HG03196 (cell line): ENCODE data around the gene POPDC2.

Source experiments
- ATAC-seq: cut with Tn5 transposase; IDR thresholded peaks from one replicate; pipeline ENCODE4 v1.9.1; 2021; ENCODE audit not compliant: unreplicated experiment

Gene POPDC2

GRCh38 chr3:119642746-119643473 lies 17.5 kb downstream of the POPDC2 start:
- no peak for ATAC-seq

- ATAC-seq, result no peak
These were observed 19.0 kb downstream of the POPDC2 start for GRCh38 chr3:119641416-119641815.

- no peak for ATAC-seq
These were observed 20.7 kb downstream of the POPDC2 start for GRCh38 chr3:119639494-119640350.

GRCh38 chr3:119637679-119638477 lies 22.5 kb downstream of the POPDC2 start:
- peak; percentile 37 for ATAC-seq

GRCh38 chr3:119636891-119637611 lies 23.3 kb downstream of the POPDC2 start:
- no peak for ATAC-seq

- no peak for ATAC-seq
These were observed 24.1 kb downstream of the POPDC2 start for GRCh38 chr3:119636249-119636648.

- no peak for ATAC-seq
These were observed 24.7 kb downstream of the POPDC2 start for GRCh38 chr3:119635719-119636118.

GRCh38 chr3:119632829-119633228 lies 27.6 kb downstream of the POPDC2 start:
- ATAC-seq, result no peak

- no peak for ATAC-seq
These were observed 28.2 kb downstream of the POPDC2 start for GRCh38 chr3:119632216-119632615.

DNA sequence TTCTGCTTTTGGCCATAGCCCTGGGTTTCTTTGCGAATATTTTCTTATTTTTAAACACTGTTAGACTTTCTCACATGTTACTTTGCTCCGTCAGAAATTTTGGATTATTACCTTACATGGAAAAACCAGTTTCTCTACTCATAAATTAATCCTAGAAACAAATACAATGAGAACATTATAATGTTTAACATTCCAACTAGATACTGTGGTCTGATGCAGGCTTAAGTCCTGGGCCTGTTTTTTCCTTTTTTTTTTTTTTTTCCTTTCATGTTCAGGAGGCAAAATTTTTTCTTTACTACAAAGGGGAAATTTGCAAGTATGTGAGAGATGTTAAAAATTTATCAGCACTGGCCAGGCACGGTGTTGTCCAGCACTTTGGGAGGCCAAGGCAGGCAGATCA lies 28.9 kb downstream of the POPDC2 start:
- ATAC-seq, result no peak

GRCh38 chr3:119630880-119631329 lies 29.5 kb downstream of the POPDC2 start:
- no peak for ATAC-seq

- no peak for ATAC-seq
These were observed 30.1 kb downstream of the POPDC2 start for GRCh38 chr3:119630128-119630879.

DNA sequence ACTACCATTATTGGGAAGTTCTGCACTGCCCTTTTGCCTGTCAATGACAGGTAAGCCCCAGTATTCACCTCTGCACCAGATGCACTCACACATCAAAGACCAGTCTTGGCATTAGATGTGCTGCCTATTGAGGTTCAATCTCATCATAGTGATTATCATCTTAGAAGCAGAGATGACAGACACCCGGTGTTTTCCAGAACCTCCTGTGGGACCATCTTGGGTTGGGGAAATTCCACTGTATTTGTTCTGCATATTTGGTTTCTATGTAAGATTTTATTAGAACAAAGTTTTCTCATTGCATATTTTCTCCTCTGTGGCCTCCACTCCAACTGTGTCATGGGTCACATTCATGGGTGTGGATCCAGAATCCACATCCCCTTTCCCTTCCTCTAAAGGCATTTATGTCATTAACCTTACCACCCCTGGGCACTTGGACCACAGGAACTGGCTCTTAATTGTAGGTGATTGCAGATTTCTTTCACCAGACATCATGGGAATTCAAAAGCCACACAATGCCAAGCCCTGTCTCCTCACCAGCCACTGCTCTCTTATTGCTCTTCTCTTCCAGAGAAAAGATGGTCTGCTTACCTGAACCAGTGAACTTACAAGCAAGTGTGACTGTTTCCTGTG lies 31.5 kb downstream of the POPDC2 start:
- peak; percentile 43 for ATAC-seq

- ATAC-seq, result peak; percentile 64
These were observed 32.0 kb downstream of the POPDC2 start for GRCh38 chr3:119628390-119628789.

GRCh38 chr3:119627461-119627860 lies 32.9 kb downstream of the POPDC2 start:
- ATAC-seq, result no peak

DNA sequence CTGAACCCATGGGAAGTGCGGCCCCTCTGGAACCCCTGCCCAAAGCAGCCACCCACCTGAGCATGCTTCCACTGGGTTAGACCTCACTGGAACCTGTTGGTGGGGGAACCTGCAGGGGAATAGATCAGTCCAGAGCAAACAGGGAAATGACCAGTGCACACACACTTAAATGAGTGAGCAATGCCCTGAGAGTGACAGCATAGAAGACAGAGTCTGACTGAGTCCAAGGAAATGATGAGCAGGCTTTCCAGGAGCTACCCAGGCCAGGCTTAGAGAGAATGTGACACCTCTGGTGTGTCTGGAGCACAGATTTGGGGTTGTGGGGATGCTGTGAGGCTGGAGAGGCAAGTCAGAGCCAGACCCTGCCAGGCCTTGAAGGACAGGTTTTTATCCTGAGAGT lies 34.2 kb downstream of the POPDC2 start:
- ATAC-seq, result no peak

DNA sequence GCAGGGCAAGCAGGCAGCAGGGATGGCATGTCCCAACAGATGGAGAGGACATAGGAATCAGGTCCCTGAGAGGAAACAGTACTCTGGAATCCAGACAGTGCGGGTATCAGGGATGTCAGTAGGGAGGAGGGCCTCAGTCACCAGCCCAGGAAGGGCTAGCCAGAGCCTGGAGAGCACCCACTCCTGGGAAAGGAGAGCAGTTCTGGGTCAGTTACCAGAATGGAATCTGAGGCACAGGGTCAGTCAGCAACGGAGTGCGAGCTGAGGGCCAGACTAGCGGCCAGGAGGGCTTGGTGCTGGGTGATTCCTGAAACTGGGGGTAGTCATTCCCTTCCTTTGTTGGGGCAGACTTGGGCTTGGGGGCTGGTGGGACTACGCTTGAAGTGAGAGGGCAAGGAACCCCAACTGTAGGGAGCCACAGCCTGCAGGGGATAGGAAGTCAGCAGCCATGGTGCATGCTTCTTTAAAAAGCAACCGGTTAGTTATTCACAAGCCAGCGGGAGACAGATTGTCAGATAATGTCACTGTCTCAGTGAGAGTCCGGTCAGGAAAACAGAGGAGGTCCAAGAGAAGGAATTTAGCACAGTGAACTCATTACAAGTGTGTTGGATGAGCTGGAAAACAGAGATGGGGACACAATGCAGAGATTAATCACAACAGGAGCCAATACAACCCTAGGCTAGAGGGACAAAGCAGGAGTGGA lies 34.8 kb downstream of the POPDC2 start:
- no peak for ATAC-seq

DNA sequence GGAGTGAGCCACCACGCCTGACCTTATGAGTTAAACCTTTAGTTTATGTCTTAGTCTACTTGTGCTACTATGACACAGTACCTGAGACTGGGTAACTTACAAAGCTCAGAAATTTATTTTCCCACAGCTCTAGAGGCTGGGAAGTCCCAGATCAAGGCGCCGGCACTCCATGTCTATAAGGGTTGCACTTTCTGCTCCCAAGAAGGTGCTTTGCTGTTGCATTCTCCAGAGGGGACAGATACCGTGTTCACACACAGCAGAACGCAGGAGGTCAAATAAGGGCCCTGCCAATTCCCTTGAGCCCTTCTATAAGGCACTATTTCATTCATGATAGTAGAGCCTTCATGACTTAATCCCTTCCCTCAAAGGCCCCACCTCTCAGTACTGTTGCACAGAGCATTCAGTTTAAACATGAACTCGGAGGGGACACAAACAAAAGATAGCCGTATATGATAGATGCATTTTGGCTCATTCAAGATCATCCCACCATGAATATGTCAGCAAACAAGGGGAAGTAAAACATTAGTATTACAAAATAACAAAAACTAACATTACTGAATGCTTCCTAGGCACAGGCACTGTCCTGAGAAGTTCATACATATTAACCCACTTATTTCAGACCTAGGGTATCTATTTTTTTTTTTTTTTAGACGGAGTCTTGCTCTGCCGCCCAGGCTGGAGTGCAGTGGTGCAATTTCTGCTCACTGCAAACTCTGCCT lies 36.2 kb downstream of the POPDC2 start:
- no peak for ATAC-seq
